Measurements from ENCODE around the gene USP10. TPM values are rescaled to one million over a fixed set of nuclear protein-coding genes. Genes with fewer than 3 reads are reported as not detected.

Gene USP10
- total and polyA plus RNA-seq, 2 donors from 2014 or later = 36.8 to 79.5 TPM

GRCh38 chr16:84763164-84763563 lies 63.4 kb downstream of the USP10 start:
- H3K4me1 ChIP-seq (ENCODE audit: control insufficient read depth in 2 of 3, insufficient read depth in 2 of 3, low read depth in 1 of 3, low read length in 3 of 3) = peaks cover 0 to 2% (median 1%) of the 10 kb centered on the region in 3 donors
- H3K36me3 ChIP-seq (ENCODE audit: control insufficient read depth in 2 of 3, insufficient read depth in 3 of 3, low read length in 3 of 3) = peaks cover 10 to 54% (median 23%) of the 10 kb centered on the region in 3 donors
- H3K27ac ChIP-seq (ENCODE audit: low read depth in 2 of 2, low read length in 2 of 2) = no peak overlapping the region
- FAIRE-seq = no peak
- no peak overlapping the region for H3K9ac ChIP-seq (ENCODE audit: low read length in 3 of 3)
- H3K4me3 ChIP-seq (ENCODE audit: low read length in 3 of 3) = no peak overlapping the region
- no peaks in the 10 kb centered on the region for H3K9me3 ChIP-seq (ENCODE audit: control insufficient read depth in 2 of 3, insufficient read depth in 1 of 3, low read length in 3 of 3)
- TF ChIP-seq, protein P1, sequence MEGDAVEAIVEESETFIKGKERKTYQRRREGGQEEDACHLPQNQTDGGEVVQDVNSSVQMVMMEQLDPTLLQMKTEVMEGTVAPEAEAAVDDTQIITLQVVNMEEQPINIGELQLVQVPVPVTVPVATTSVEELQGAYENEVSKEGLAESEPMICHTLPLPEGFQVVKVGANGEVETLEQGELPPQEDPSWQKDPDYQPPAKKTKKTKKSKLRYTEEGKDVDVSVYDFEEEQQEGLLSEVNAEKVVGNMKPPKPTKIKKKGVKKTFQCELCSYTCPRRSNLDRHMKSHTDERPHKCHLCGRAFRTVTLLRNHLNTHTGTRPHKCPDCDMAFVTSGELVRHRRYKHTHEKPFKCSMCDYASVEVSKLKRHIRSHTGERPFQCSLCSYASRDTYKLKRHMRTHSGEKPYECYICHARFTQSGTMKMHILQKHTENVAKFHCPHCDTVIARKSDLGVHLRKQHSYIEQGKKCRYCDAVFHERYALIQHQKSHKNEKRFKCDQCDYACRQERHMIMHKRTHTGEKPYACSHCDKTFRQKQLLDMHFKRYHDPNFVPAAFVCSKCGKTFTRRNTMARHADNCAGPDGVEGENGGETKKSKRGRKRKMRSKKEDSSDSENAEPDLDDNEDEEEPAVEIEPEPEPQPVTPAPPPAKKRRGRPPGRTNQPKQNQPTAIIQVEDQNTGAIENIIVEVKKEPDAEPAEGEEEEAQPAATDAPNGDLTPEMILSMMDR (IDR thresholded peaks at IDR 0.05; ENCODE audit: borderline replicate concordance, extremely low read depth, insufficient read depth) = no peak
- no peaks in the 10 kb centered on the region for H3K27me3 ChIP-seq (ENCODE audit: control insufficient read depth, insufficient read depth, low read length)
- no peak for DNase-seq
- intact Hi-C loops (cut with DNase I) = no loop called here

GRCh38 chr16:84763629-84764028 lies 63.8 kb downstream of the USP10 start:
- no peak overlapping the region for H3K27ac ChIP-seq (ENCODE audit: low read depth in 2 of 2, low read length in 2 of 2)
- DNase-seq (no peak), FAIRE-seq (no peak)
- peaks cover 13 to 58% (median 25%) of the 10 kb centered on the region in 3 donors for H3K36me3 ChIP-seq (ENCODE audit: control insufficient read depth in 2 of 3, insufficient read depth in 3 of 3, low read length in 3 of 3)
- H3K9me3 ChIP-seq (ENCODE audit: control insufficient read depth in 2 of 3, insufficient read depth in 1 of 3, low read length in 3 of 3) = no peaks in the 10 kb centered on the region
- no peak overlapping the region for H3K9ac ChIP-seq (ENCODE audit: low read length in 3 of 3)
- intact Hi-C loops (cut with DNase I) = no loop called here
- no peak overlapping the region for H3K4me3 ChIP-seq (ENCODE audit: low read length in 3 of 3)
- no peaks in the 10 kb centered on the region for H3K27me3 ChIP-seq (ENCODE audit: control insufficient read depth, insufficient read depth, low read length)
- H3K4me1 ChIP-seq (ENCODE audit: control insufficient read depth in 2 of 3, insufficient read depth in 2 of 3, low read depth in 1 of 3, low read length in 3 of 3) = peaks cover 0 to 5% (median 2%) of the 10 kb centered on the region in 3 donors
- TF ChIP-seq, protein P1 (IDR thresholded peaks at IDR 0.05; ENCODE audit: borderline replicate concordance, extremely low read depth, insufficient read depth) = no peak

DNA sequence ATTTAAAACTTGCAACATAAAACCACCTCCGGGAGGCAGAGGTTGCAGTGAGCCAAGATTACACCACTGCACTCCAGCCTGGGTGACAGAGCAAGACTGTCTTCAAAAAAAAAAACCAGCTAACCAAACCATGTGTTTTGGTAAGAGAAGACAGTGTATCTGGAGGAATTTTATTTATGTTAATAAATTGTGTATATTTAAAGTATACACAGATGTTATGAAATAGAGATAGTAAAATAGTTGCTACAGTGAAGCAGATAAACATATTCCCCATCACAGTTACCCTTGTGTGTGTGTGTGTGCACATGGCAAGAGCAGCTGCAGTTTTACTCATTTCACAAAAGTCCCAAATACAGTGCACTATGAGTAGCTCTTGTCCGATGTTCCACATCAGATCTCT lies 65.2 kb downstream of the USP10 start:
- Histone ChIP-seq H3K27ac (ENCODE audit: low read depth in 2 of 2, low read length in 2 of 2) (no peak overlapping the region), H3K36me3 (ENCODE audit: control insufficient read depth in 2 of 3, insufficient read depth in 3 of 3, low read length in 3 of 3) (peaks cover 20 to 65% (median 25%) of the 10 kb centered on the region in 3 donors), H3K9me3 (ENCODE audit: control insufficient read depth in 2 of 3, insufficient read depth in 1 of 3, low read length in 3 of 3) (no peaks in the 10 kb centered on the region), H3K27me3 (ENCODE audit: control insufficient read depth, insufficient read depth, low read length) (no peaks in the 10 kb centered on the region), H3K4me1 (ENCODE audit: control insufficient read depth in 2 of 3, insufficient read depth in 2 of 3, low read depth in 1 of 3, low read length in 3 of 3) (peaks cover 0 to 5% (median 2%) of the 10 kb centered on the region in 3 donors), H3K9ac (ENCODE audit: low read length in 3 of 3) (no peak overlapping the region), H3K4me3 (ENCODE audit: low read length in 3 of 3) (no peak overlapping the region)
- TF ChIP-seq, protein P1 (IDR thresholded peaks at IDR 0.05; ENCODE audit: borderline replicate concordance, extremely low read depth, insufficient read depth) = no peak
- FAIRE-seq = no peak
- intact Hi-C loops (cut with DNase I) = no loop called here
- no peak for DNase-seq
